Measurements from ENCODE around the gene OTOP3.

The OTOP3 gene

DNA sequence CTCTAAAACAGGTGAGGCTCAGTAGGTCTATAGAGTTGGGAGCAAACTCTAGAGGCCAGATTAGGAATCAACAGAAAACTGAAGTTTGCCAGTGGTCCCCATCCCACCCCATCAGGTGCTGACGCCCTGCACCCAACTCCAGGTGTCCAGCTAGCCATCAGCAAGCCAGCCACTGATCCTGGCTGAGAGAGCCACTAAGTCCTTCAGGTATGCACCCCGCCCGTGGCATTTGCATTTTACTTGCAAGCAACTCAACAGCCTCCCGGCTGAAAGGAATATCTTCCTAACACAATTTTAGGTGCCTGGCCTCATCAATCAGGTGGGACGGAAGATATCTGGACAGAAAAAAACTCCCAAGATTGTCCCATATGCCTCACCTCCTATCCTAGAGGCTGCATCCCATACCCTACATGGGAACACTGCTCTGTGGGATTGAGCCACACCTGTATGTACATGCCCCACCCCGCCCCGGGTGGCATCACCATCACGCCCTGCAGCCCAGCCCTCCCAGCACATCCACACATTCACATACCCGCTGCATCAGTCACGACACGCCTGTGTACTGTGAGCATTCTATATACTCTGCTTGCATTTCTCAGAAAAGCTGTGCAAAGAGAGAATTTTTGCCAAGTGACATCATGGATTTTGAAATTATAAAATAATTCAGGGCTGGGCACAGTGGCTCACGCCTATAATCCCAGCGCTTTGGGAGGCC, 8.3 kb downstream of the OTOP3 start:
- DNase-seq = no peak

DNA sequence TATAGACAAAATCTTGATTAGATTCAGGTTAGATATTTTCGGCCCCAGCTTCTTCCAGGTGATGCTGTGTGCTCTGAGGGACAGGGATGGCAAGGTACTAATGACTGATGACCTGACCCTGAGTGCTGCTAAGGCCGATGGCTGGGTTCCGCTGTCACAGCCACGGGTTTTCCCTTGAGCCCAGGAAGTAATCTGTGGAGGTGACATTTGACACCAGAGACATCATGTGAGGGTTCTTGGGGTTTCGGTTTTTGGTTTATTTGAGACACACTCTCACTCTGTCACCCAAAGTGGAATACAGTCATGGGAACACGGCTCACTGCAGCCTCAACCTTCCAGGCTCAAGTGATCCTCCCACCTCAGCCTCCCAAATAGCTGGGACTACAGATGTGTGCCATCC, 9.8 kb downstream of the OTOP3 start:
- no peak for DNase-seq

DNA sequence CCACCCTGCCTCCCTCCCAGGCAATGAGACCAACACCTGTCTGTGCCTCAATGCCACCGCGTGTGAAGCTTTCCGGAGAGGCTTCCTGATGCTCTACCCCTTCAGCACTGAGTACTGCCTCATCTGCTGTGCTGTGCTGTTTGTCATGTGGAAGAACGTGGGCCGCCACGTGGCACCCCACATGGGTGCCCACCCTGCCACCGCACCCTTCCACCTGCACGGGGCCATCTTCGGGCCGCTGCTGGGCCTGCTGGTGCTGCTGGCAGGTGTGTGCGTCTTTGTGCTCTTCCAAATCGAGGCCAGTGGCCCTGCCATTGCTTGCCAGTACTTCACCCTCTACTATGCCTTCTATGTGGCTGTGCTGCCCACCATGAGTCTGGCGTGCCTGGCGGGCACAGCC, 10.9 kb downstream of the OTOP3 start:
- DNase-seq = no peak

DNA sequence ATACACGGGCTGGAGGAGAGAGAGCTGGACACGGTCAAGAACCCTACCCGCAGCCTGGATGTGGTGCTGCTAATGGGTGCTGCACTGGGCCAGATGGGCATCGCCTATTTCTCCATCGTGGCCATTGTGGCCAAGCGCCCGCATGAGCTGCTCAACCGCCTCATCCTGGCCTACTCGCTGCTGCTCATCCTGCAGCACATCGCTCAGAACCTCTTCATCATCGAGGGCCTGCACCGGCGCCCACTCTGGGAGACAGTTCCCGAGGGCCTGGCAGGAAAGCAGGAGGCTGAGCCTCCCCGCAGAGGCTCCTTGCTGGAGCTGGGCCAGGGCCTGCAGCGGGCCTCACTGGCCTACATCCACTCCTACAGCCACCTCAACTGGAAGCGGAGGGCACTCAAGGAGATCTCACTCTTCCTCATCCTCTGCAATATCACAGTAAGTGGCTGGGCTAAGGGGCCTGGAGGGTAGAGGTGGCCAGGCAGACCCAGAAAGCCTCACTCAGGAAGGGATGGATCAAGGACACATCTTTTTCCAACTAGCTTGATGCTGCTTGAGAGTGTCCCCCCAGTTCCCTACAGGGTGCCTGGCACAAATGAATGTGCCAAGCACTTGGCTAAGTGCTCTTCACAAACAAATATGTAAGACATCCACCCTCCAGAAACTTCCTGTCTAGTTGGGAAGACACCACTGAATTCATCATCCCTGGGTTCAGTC, 11.5 kb downstream of the OTOP3 start:
- DNase-seq = no peak

DNA sequence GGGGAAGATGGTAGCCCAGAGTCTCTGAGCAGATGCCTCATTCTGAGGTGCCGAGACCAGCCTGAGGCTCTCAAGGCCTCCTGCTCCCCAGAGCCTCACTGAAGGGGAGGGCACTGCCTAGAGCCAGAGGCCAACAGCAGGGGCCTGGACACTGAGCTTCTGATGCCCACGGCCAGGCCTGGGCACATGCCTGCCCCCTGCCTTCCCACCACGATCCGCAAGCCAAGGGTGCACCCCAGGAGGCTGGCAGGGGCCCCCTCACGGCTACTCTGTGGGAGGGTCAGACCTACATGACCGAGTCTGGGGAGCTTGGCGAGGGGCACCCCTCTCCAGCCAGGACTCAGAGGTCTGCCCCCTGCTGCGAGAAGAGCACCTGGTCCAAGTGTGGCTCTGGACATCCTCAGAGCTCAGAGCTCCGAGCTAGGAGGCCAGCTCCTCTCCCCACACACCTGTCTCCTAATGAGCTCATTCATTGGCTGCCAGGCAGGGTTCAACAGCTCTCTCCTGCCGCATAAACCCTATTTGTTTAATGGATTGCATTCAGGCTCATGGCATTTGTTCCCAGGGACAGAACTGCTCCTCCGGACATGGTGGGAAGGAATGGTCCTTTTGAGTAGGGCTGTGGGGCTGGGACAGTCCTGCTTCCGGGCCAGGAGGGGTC, 13.9 kb downstream of the OTOP3 start:
- no peak for DNase-seq

DNA sequence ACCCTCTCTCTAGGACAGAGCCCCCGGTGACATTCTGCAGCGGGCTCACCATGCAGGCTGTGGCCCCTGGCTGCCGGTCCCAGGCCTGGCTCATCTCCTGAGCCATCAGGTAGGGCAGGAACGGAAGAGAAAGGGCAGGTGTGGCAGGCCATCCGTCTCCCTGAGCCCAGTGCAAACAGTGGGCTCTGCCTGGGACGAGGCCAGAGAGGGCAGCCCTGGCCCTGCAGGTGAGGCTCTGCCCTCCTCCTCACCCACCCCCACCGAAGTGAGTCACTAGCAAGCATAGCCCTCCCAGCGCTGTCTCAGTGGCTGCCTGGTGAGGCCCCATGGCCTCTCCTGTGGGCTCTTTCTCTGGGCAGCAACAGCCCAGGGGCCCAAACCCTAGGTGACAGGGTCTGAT, 14.5 kb downstream of the OTOP3 start:
- no peak for DNase-seq

DNA sequence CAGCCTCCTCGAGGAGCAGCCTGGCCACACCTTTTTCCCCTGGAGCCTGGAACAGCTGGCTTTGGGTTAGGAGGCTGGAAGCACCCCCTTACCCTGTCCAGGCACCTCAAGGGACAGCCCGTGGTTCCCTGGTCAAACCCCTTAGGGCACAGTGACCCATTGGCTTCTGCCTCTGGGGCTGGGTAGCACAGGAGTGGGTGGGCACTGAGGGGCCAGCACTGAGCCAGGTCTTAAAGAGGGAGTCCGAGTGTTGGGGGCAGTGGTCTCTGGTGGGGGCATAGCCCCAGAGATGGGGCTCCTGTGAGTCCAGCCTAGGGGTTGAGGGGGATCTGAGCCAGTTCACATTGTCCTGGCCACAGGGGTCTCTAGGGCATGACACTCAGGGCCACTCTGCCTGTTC, 15.4 kb downstream of the OTOP3 start:
- no peak for DNase-seq

DNA sequence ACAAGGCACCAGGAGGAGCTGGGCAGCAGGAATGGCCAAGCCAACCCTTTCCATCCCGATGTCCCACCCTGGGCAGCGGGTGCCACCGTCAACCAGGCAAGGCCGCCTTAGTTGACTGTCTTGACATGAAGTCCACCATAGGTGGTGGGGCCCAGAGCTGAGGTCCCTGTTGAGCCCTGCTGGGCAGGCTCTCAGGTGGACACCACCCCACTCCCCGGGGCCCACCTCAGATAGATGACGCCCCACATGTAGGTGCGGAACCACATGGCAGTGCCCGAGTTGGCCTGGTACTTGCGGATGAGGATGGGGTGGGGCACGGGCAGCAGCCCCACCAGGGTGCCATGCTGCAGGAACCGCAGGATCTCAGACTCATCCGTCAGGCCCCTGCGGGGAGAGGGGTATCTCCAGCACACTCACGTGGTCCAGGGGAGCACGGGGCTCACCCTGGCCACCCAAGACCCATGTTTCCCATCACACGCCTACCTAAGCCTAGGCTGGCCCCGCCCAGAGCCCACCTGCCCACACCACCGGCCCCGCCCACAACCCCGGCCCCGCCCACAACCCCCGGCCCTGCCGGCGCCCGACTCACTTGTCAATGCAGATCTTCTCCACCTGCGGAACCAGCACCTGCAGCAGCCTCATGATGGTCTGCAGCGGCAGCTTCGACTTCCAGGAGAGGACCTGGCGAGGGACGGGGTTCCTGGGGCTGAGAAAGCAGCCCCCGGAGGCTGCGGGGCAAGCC, 16.2 kb downstream of the OTOP3 start:
- no peak for DNase-seq

DNA sequence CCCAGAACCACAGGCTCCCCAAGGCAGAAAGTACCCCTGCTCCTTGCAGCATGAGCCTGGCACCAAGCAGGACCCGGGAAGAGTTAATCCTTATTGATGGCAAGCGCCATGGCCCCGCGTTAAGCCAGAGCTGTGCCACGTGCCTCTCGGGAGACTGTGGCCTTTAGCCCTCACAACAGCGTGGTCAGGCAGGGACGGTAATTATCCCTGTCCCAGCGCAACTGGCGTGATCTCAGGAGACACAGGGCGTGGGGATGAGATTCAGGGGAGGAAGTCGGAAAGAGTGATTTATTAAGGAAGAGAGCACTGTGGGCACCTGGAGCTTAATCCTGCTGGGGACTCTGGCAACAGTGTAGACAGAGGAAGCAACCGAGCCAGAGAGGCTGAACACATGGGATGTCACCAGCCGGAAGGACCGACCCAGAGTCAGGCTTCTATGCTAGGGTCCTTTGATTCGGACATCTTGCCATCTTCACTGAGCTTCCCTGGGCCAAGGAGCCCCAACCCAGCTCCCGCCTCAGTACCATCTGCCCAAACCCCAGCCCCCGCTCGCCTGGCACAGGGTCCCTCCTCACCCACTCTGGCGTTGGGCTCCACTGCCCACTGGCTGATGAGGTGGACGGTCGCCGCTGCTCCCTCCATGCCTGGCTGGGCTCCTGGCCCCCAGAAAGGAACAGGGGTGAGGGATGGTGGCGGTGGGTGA, 16.9 kb downstream of the OTOP3 start:
- DNase-seq = no peak

DNA sequence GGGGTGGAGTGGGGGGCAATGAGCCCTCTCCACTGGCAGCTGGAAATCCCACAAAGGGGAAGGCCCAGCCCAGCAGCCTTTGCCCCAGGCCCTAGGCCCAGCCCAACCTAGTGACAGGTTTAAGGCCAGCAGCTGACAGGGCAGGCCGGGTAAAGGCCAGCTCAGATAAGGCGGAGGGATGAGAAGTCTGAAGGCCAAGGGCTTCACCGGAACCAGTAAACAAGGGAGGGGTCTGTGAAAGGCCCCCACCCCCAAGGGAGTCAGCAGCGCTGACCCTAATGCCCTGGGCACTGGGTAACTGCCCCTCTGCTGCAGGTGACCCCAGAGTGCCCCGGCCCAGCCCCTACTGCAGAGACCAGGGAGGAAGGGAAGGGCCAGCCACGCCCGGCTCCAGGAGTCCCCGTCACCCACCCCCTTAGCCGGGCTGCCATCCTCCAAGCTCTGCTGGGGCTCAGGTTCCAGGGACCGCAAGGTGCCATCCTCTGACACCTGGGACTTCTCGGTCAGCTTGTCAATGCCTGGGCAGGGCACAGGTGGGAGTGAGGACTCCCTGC, 17.5 kb downstream of the OTOP3 start:
- no peak for DNase-seq

DNA sequence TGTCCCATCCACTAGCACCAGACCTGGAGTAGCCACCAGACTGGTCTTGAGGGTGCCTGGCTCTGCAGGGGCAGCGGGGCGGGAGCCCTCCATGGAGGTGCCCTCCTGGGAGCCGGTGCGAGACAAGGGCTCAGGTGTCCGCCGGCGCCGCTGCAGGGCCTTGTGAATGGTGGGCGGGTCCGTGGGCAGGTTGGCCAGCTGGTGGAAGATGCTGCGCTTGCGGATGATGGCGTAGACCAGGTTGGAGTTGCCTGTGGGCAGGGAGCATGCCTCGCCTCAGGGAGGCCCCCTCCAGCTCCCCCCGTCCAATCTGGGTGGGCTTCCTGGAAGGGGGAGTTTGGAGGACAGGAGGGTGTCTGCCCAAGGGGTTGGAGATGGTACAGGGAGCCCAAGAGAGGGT, 18.4 kb downstream of the OTOP3 start:
- no peak for DNase-seq

DNA sequence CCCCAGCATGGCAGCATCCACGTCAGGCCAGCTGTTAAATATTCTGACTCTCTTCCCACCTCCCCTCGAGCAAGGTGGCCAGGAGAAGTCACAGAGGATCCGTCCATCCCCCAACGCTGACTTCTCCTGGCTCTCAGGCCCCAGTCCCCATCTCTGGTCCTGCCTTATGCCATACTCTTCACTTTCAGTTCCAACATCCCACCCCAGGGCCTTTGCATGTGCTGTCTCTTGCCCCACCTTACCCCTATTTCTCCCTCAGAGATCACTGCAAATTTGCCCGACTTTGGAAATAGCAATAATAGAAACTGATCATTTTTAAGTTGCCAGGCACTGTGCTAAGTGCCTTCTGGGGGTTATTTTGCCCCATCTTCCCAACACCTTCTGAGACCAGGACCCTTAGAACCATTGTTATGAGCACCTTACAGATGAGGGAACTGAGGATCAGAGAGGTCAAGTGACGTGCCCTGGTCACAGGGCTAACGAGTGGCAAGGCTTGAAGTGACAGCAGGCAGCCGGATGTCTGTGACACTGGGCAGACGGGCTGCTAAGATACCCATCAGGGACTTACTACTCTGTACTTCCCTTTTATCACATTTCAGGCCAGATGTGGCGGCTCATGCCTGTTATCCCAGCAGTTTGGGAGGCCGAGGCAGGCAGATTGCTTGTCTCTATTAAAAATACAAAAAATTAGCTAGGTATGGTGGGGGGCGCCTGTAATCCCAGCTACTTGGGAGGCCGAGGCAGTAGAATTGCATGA, 19.1 kb downstream of the OTOP3 start:
- peak; percentile 57 for DNase-seq

DNA sequence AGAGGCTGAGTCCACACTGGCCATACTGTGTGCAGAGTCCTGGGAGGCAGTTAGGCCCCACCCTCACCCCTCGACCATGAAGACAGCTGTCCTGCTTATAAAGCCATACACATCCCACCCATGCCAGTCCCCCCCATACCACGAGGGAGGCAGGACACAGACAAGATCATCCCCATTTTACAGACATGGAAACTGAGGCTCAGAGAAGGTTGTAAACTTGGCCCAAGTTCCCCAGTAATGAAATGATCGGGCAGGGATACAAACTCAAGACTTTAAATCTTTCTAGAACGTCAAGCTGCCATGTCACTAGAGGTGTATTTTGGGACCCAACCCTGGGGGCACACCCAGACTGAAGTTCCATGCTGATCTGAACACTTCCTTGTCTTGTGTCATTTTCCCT, 20.4 kb downstream of the OTOP3 start:
- DNase-seq = no peak

DNA sequence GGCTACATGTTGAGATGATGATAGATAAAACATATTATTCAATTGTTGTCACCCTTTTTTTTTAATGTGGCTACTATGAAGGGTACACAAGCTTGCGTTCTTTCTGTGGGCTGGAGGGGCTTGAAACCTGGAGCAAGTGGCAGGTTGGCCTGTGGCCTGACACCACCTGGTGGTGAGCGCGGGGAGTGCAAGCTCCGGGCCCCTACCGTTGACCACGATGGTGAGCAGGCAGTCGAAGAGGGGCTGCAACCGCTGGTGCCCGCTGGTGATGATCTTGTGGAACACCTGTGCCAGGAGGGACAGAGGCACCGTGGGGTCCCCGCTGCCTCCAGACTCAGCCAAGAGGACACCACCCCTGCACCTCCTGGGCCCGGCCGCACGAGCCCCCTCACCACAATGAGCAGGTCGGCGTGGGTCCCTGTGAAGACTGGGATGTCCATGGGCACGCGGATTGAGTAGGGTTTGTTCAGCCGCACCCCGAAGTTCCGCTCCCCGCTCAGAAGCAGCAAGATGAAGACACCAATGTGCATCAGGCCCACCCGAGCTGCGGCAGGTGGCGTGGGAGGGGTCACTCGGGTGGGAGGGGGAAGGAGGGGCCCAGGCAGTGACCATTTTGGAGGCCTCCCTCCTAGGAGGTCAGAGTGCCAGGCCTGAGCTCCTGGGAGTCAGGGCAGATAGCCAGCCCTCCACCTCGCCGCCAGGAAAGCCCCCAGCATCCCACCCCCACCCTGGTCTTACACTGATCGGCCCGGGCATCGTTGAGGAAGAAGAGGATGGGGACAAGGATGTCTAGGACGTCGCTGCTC, 22.4 kb downstream of the OTOP3 start:
- peak; percentile 79 for DNase-seq

DNA sequence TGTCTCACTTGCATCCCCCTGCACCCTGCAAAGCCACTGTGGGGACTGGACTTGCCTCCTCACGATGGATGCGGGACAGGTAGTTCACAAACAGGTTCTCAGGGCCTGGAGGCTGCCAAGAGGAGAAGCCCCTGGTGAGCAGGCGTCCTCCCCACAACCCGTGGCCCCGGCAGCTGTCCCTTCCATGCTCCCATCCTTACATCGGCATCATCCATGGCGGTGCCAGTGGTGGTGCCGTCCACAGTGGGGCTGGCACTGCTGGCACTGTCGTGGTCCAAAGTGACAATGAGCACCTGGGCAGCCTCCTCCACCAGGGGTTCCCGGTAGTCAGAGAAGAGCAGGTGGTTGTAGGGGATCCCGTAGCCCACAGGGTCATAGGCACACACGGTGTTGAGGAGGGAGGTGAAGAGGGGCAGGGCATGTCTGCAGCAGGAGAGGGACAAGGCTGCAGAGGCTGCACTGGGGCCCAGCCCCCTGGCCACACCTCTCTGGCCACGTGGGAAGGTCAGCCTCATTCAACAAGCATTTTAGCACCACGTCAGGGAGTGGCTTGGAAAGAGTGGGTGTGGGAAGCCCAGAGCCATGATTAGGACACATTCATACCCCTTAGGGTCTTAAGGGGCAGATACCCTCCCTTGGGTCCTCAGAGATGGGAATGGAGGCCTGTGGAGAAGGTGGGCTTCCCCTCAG, 24.3 kb downstream of the OTOP3 start:
- DNase-seq = no peak

DNA sequence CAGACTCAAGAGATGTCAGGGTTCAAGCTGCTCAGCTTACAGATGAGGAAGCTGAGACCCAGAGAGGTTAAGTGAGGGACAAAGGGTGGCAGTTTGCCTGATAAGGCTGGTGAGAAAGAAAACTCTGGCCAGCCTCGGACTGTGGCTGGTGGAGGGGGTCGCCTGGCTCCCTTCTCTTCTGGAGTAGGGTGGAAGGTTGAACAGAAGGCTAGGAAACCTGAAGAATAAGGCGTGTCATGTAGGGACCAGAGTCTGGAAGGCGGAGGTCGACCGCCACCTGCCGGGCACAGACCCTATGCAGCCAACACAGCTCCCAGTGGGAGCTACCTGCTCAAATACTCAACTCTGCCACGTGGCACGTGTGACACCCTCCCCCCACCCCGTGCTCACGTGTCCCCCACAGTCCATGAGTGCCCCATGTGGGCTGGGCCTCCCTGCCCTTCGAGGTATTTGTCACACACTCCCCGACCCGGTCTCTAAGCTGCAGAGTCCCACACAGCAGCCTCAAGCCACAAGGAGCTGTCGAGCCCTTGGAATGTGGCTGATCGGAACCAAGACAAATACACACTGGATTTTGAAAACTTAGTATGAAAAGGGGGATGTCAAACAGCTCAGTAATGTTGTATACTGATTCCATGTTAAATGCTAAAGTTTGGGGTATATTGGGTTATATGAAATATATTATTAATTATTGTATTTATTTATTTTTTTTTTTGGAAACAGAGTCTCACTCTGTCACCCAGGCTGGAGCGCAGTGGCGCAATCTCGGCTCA, 25.1 kb downstream of the OTOP3 start:
- peak; percentile 81 for DNase-seq

DNA sequence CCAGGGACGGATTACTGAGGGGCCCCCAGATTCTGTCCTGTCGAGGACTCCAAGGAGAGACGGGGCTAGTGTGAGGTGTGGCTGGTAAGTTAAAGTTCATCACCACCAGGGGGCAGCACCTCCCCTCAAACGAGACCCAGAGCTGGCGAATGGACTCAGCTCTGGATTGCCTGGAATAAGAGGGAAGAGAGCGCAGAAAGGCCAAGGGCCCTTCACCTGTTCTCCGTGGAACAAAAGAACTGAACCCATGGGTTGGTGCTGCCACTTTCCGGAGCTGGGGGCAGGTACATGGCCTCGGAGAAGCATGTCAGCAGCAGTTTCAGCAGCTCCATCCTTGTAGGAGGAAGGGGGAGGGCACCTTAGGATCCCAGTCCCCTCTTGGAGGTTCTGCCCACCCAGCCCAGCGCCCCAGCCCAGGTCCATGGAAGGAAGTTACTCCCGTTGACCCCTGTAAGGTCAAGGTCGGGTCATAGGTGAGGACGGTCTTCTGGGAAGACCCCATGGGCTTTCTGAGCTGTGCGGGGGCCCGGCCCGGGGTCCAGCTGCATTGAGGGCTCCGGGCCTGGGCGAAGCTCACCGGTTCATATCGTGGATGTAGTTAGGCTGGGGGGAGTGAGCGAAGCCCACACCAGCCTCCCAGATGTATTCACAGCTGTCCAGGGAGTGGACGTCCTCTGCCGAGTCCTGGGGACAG, 26.1 kb downstream of the OTOP3 start:
- peak; percentile 92 for DNase-seq

DNA sequence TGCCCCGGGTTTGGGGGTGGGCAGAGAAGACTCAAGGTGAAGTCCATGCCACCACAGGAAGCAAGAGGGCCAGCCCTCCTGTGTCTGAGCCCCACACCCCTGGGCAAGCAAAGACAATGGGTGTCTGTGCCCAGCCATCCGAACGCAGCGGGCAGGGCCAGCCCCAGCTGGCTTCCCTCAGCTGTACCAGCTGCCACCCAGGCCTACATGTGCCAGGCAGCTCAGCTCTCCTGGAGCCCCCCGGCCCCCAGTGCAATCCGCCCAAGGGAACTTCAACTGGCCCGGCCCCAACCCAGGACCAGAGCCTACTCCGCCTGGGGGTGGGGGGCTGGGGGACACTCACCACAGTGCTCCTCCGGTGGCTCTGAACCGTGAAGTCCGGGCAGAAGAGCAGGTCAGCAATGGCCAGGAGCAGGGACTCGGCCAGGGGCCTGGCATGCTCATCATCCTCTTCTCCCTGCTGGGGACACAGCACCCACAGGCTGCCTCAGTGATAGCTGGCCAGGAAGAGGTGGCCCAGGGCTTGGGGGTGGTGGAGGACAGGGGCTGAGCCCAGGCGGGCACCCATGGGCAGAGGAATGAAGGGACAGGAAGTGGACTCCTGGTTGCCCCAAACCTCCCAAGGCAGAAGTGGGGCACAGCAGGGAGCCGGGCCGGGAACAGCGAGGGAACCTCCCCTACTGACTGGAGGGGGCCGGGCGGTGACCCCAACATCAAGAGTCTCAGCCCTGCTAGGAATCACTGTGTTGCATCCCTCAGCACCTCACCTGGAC, 27.1 kb downstream of the OTOP3 start:
- no peak for DNase-seq

Measured in hematopoietic multipotent progenitor cell treated with erythropoietin and hydrocortisone succinate and interleukin-3 and kit ligand, for 6 days (in vitro differentiated cells).